ENCODE data around the gene IFNAR1.

- no peak for TF ChIP-seq POLR2A (IDR thresholded peaks at IDR 0.05)
- no peak for TF ChIP-seq CTCF (IDR thresholded peaks at IDR 0.05 in 8 of 11, conservative IDR thresholded peaks at IDR 0.05 in 3 of 11)
- TF ChIP-seq POLR2AphosphoS5 (IDR thresholded peaks at IDR 0.05), result peak in 1 of 3 donors; percentile 62
Measured at GRCh38 chr21:33290441-33290840, 34.3 kb upstream of the IFNAR1 start.

All from spleen (tissue), 7 donors.